Measurements from ENCODE around the gene MALRD1. TPM values are rescaled to one million over a fixed set of nuclear protein-coding genes. Genes with fewer than 3 reads are reported as not detected.

Gene MALRD1
- total RNA-seq, 1 donor from 2014 or later = not detected

DNA sequence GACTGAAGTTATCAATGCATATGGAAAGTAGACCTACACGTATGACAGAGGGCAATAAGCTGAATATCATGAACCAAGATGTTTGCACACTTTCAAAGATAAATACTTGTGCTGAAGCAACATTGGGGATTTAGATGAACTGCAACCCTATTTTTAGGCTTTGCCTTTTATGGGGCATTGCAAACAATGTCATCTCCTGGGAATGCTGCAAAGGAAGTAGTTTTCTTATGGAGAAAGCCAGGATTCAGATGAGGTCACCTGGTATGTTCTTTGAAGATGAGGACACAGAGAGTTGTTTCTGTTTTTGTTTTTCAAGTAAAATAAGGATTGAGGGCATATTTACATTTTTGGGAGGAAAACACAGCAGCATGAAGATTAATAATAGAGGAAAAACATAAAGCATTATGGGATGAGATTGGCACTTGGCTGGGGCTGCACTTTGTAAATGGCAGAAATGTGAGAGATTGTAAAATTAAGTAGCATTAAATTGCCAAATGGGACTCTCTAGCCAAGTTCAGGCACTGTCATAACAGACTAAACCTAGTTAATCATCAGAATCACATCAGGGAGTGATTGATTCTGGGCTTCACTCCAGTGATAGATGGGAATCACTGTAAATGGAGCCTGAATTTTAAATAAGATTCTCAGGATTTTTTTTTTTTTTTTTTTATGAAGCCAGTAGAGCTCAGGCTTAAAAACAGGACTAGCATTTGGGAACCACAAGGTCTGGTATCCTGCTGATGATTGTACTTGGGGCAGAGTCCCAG, 63.1 kb downstream of the MALRD1 start:
- DNase-seq = no peak

DNA sequence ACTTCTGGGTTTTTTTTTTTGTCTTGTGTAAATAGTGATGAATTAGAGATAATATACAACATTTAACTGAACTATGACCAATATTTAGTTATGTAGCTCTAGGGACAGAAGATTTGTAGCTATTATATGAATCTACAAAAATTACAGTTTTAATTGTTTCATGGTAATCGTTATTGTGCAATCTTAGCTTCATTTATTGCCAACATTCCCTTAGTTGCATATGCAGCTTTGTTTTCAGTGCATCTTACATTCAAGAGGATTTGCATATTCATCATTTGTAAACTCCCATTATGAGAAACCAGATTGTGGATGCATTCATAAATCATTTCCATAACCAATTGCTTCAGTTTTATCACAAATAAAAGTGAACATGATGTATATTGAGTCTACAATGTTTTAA, 68.8 kb downstream of the MALRD1 start:
- DNase-seq = no peak

DNA sequence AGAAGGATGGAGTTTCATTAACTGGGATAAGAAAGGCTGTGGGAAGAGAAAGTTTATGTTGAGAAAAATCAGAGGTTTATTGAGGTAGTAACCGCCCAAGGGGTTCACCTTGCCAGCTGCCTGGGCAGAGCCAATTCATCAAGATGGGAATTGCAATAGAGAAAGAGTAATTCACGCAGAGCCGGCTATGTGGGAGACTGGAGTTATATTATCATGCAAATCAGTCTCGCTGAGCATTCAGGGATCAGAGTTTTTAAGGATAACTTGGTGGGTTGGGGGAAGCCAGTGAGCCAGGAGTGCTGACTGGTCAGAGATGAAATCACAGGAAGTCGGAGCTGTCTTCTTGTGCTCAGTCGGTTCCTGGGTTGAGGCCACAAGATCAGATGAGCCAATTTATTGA, 70.6 kb downstream of the MALRD1 start:
- no peak for DNase-seq

DNA sequence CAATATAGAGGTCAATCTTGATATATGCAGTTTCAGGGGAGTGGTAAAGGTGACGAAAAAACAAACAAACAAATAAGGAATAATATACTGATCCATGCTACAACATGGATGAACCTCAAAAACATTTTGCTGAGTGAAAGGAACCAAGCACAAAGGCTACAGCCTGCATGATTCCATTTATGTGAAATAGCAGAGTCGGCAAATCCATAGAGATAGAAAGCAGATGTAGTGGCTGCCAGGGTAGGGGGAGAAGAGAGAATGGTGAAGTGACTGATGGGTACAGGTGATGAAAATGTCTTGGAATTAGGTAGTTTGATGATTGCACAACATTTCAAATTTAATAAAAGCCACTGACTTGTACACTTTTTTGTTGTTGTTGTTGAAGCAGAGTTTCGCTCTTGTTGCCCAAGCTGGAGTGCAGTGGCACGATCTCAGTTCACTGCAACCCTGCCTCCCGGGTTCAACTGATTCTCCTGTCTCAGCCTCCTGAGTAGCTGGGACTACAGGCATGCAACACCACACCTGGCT, 71.8 kb downstream of the MALRD1 start:
- no peak for DNase-seq

DNA sequence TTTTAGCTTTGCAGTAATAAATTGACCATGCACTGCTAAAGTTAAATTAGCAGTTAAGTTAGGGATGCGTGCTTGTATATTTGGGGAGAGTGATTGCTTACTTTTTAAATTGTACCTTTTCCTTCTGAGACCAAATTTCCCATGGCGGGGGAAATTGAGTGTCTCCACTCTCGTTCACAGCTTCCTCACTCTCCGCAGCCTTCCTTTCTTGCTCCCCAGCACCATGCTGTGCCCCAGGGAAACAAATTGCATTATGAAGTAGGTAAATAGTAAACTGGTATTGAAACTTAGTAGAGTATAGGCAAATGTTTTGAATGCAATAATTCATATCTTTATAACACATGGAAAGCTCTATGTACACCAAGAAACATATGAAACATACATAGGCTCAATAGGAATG, 85.4 kb downstream of the MALRD1 start:
- DNase-seq = no peak

DNA sequence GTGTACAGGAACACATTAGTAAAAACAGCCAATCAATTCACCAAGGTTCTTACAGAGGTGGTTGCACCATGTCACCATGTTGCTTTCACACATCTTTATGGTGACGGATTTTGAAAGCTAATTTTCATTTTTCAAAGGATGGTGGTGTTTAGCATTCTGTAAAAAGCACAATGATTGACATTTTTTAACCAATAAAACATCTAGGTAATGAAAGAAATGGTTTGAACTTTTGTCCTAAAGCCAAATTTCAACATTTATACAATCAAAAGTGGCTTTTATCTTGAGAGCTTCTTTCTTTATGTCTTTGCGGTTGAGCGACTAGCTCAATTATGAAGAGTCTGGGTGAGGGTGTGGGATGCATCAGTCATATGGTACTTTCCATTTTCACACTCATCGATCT, 94.4 kb downstream of the MALRD1 start:
- no peak for DNase-seq

DNA sequence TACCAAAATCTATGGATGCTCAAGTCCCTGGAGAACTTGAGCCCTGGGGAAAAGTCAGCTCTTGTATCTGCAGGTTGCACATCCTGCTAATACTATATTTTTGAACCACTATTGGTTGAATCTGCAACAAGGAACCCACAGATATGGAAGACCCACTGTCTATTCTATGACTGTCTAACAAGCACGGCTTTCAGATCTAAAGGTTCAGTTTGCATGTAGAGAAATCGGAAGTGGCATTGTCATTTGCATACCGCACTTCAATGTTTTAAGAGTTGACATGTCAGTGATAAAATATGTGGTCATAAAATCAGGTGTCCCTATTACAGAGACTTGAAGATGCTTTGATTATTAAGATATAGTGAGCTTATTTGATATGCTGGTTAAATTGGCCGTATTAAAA, 95.6 kb downstream of the MALRD1 start:
- no peak for DNase-seq

DNA sequence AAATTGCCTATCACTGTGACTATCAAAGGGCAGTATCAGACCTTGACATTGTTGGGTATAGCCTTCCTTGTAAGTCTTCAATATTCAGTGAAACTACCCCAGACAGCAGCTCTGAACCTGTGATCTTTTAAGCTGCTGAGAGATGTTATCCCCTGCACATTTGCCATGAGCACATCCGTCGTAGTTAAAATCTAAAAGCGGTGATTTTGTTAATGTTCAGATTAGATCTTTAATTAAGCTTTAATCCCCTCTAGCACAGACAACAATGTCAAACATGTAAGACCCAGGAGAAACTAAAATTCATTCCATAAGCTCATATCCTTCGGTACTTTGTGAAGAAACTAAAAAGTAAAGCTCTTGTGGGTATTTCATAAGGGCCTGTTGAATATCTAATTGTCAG, 105.8 kb downstream of the MALRD1 start:
- DNase-seq = no peak

DNA sequence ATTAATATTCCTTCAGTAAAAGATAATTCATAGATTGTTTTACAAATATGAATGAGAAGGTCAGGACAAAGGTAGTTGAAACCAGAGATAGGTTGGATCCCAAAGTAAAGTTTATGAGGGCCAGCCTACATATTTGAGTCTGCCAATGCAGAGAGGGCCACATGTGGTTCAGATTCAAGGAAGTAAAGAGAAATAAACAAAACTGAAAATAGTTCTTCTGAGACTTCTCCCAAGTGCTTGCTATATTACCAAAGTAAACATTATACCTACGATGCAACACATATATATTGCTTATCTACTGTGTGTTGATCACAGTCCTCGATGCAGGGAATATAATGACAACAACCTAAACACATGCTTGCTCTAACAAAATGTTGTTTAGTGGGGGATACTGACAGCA, 109.8 kb downstream of the MALRD1 start:
- no peak for DNase-seq

DNA sequence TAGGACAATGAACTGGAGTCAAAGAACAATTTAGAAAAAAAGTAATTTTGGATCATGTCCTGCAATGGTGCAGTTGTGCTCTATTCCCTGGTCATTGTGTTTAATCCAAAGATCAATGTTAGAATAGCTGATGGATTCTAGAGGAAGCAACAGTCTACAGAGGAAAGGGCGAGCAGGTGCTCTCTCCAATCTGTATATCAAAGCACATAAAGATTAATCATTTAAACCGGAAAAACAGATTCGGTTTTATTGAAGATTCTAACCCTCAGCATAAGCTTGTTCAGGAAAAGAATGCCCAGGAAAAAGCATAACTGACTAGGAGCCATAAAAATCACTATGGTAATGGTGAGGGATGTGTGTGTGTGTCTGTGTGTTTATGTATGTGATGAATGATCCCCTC, 110.3 kb downstream of the MALRD1 start:
- no peak for DNase-seq

DNA sequence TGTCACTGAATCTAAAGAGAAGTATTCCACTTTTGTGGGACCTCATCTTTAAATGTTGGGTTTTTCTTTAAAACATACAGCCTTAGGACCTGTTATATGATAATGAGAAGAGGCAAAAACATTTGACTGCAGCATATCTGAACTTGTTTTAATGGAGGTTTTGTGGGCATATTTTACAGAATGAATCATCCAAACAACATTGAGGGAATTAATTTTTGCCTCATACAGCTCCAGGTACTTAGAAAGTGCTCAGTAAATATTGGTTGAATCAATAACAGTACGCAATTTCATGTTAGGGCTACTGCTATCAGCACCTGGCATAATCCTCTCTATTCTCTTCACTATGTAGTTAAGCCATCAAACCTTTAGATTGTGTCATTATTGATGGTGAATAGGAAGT, 115.9 kb downstream of the MALRD1 start:
- no peak for DNase-seq

DNA sequence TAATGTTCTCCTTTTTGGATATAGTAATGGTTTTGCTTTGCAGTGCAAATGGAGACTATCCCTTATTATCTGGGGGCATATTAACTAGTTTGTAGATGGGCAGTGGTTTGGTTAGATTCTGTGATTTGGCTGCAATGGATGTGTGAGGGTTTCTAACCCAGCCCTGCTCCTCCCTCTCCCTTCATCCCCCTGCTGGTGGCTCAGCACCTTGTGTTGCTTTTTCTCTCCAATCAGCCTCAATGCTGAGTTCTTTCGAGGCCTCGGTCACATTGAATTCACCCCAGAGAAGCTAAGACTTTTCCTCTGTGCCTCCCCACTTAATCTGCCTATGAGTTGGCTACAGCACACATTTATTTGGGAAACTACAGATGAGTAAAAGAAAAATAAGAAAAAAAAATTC, 120.0 kb downstream of the MALRD1 start:
- no peak for DNase-seq

DNA sequence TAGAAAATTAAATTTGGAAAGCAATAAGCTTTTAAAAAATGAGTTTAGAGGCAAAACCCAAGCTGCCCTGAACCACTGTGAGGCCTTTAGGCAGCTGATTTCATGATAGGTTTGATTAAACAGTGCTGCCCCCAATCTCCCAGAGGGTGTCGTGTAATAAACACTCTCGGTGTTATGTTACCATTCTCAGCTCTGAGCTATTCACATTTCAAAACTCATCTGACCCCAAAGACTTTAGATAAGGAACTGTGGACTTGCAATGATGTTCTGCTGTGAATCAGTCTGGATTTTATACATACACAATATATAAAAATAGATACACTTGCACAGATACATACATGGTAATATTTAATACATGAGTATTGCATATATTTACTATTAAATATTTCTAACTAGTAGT, 120.4 kb downstream of the MALRD1 start:
- DNase-seq = no peak

DNA sequence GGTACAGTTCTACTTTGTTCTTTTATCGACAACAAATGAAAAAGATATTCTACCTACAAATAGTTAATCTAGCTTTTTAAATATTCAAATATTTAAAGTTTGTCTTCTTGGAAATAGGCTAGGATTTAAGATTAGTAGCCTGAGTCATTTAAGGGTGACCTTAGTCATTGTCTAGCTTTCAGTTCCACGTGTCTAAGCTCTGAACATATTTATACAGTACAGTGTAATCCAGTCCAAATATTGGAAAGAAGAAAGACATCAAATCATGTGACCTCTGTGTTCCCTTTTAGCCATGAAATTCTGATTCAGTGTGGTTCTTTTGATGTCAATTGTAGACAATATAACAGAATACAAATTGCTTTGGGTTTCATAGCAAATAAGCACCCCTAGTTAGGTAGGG, 121.1 kb downstream of the MALRD1 start:
- DNase-seq = no peak

DNA sequence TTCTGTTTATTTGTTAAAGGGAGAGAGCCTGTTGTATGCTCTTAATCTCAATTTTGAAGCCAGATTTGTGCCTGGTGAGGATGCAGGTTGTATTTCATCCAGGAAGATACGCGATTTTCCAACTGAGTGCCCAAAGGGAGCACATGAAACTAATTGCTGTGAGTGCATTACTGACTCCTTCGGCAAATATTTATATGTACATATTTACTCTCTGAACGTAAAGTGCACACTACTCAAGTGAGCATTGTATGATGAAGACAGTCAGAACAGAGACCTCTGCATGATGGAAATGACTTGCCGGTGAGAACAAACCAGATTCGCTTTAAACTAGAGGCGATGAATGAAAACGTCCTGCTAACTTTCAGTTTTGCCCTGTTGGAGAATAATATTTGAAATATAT, 130.1 kb downstream of the MALRD1 start:
- no peak for DNase-seq

DNA sequence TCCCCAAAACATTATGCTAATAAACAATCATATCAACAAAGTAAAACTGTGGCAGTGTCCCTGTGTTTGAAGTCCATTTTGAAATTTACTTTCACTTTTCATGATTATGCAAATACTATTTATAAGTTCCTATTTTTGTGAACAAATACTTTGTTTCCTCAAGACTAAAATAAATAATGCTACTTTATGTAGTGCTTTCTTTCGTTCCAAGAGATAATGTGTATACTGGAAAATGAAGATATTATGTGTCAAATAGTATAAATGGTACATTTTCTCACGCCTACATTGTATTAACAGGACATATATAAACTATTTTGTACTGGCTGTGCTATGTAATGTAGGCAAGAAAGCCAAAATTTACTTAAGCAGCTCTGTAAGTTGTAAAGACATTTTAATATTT, 136.3 kb downstream of the MALRD1 start:
- no peak for DNase-seq

DNA sequence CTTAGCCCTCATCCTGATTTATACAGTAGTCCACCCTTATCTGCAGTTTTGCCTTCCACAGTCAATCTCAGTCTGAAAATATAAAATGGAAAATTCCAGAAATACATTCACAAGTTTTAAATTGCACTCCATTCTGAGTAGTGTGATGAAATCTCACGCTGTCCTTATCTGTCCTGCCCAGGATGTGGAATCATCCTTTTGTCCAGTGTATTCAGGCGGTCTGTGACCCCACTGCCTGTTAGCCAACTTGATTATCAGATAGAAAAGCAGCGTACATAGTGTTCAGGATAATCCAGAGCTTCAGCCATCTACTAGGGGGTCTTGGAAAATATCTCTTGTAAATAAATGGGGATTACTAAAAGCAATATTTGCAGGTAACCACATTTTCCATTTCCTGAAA, 146.3 kb downstream of the MALRD1 start:
- no peak for DNase-seq

DNA sequence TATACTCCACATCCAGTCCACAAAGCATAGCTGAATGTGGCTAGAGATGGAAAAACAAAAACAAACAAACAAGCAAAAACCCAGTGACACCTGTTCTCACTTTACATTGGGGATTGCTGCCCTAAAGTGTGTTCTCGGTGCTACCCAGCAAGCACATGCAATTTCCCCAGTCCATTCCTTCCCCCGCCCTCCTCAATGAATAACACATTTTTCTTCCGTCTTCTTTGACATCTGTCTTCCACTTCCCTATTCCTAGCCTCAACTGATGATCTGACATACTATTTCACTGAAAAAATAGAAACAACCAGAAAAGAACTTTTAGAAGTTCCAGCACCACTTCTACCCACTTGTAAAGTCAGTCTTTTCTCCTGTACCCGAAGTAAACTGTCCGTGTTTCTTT, 147.1 kb downstream of the MALRD1 start:
- no peak for DNase-seq

DNA sequence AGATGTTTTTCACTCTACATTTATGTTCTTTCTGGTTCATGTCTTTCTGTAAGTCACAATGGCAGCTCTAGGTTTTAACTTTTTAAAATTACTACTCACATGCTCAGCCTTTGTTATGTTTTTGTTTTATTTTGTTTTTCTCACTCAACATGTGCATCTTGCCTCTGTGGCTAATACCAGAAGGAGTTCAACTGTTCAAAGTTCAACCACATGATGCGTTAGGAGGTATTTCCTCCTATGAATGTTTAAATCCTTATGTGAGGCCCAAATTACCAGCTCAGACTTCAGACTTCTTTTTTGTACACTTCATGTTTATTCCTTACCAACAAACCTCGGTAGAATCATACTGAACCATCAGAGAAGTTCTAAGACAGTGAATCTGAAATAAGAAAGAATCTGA, 151.6 kb downstream of the MALRD1 start:
- no peak for DNase-seq

DNA sequence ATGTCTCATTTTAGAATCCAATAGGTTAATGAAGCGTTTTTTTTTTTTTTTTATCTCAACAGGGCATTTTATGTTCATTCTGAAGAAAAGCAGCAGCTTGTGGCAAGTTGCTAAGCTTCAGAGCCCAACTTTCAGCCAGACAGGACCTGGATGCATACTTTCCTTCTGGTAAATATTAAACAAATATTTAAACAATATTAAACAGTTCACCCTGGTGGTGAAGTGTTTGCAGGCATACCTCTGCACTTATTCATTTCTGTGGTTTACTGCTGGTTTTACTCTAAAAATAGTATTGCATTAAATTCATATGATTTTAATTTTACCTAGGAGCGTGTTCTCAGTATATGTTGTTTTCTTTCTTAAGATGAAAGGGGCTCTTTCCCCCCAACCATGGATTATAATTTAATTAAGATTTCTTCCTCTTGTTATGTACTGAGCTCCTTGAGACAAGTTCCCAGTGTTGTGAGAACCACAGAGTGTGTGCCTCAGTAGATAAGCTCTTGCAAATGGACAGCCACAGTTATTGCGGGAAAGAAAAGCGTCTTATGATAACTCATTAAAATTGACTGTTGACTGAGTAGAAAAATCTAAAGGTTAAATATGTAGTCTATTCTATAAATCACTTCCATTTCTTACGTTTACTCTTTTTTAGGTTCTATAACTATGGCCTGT, 155.8 kb downstream of the MALRD1 start:
- DNase-seq = no peak

DNA sequence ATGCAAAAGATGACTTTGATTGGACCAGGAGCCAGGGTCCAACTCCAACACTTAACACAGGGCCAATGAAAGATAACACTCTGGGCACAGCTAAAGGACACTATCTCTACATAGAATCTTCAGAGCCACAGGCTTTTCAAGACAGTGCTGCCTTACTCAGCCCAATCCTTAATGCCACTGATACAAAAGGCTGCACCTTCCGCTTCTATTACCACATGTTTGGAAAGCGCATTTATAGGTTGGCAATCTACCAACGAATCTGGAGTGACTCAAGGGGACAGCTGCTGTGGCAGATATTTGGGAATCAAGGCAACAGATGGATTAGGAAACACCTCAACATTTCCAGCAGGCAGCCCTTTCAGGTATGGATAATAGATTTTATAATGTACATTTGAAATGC, 160.7 kb downstream of the MALRD1 start:
- DNase-seq = no peak

DNA sequence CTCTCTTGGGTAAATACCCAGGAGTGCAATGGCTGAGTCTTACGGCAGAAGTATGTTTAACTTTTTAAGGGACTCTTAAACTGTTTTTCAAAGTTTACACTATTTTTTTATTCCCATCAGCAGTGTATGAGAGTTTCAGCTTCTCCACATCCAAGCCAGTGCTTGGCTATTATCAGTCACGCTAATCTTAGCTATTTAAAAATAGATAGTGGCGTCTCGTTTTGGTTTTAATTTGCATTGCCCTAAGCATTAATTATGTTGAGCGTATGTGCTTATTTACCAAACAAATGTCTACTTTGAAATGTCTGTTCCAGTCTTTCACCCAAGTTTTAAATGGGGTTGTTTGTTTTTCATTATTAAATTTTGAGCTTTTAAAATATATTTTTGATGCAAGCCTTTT, 164.0 kb downstream of the MALRD1 start:
- DNase-seq = no peak

DNA sequence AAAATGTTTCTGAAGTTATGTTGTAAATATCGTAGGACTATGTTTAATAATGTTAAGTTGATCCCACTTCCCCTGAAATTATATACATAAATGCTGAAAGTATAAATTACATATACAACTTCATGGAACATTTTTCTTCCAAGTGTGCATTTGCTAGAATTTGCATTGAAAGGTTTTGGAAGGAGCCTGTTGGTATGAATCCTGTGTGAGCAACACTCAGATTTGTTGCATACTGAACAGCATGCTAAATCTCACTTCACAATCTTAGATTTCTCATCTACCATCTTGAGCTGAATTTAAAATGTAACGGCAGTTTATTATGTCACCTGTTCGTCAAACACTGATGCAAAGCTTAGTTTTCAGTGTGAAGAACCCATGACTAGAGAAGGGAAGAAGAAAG, 172.6 kb downstream of the MALRD1 start:
- DNase-seq = no peak

DNA sequence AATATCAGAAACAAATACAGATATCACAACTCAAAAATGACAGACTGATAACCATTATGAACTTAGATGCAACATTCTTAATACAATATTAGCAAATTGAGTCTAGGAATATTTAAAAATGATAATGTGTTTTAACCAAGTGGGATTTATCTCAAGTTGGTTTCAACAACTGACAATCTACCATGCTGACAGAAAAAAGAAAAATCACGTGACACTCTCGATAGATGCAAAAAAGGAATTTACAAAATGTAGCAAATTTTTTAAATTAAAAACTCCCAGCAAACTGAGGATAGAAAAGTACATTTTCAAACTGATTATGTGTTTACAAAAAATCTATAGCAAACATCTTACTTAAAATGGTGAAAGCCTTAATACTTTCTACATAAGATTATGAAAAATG, 177.4 kb downstream of the MALRD1 start:
- DNase-seq = no peak

DNA sequence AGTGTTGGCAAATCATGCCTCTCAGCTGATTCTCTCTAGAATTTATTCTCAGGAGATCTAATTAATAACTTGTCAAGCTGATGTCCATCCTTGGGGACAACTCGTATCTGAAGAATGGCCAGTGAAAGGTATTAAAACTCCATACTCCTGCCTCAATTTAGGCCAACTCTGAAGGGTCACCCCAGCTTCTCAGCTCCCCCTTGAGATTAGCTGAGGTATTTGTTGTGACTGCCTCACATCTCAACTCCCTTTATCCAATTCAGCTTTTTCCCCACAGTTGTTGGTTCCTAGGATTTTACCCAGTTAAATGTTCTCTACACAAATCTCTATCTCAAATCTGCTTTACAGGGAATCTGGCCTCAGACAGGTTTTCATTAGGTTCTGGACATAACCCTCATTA, 182.4 kb downstream of the MALRD1 start:
- DNase-seq = no peak
